GM21576 (cell line): Measurements from ENCODE around the gene HSD3B2.
"Not testable (repeated sequence)": the region's sequence is repeated elsewhere in the genome, so short reads cannot be mapped to it uniquely, and the experiment has no call there.

Source experiments
- ATAC-seq: cut with Tn5 transposase; IDR thresholded peaks from one replicate; pipeline ENCODE4 v1.9.1; 2021; ENCODE audit warnings: mild to moderate bottlenecking, moderate library complexity; ENCODE audit not compliant: unreplicated experiment

Gene HSD3B2

DNA sequence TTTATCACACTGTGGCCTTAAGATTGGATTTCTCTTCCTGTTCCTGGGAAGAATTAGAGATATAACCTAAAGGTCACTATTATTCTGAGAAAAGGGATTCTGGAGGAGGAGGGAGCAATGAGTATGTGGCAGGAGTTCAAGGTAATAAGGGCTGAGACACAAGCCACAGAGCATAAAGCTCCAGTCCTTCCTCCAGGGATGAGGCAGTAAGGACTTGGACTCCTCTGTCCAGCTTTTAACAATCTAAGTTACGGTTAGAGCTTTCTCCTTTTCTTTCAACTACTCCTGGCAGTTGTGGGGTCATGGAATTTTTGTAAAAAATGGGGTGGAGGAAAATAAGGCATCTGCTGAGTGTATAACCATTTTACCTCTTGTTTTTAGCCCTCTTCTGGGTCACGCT, at the start of gene HSD3B2:
TSS of gene HSD3B2 (plus strand) at position 201 of the 400 bp plus-strand sequence. CDS start 270 bp downstream, outside the sequence.
- ATAC-seq, result no peak

GRCh38 chr1:119366424-119366823, 48.5 kb upstream of the HSD3B2 start:
- no peak for ATAC-seq

DNA sequence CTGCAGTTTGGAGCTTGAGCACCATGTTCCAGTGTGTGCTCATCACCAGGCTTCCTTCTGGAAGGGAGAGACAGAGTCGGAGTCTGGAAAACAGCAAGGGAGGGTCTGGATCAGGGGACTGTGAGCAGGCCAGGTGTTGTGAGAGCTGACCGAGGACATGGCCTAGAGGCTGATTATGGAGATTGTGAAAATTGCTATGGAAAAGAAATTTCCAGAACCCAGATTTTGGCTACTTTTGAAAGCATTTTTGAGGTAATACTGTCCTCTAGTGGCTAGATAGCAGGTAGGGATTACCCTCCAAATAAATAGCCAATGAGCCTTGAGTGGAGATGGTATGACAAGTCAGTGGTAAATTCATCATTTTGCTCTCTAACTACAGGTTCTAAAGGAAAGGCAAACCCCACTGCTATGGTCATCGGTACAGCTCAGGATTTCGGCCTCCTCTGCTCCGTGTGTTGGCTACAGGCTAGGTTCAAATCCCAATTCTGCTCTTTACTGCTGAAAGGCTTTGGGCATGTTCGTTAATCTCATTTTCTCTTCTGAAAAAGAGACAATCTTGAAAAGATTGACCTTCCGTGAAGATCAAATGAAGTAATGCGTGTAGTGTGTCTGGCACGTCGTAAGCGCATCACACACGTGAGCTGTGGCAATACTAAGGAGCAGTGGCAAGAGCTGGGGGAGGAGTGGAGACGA, 47.4 kb upstream of the HSD3B2 start:
- no peak for ATAC-seq

GRCh38 chr1:119368554-119368953, 46.4 kb upstream of the HSD3B2 start, which contains the start of gene HAO2:
Gene HAO2, plus strand, starts transcription at chr1:119368785. Its CDS starts 12,301 bp downstream, at chr1:119381086.
- ATAC-seq, result no peak

DNA sequence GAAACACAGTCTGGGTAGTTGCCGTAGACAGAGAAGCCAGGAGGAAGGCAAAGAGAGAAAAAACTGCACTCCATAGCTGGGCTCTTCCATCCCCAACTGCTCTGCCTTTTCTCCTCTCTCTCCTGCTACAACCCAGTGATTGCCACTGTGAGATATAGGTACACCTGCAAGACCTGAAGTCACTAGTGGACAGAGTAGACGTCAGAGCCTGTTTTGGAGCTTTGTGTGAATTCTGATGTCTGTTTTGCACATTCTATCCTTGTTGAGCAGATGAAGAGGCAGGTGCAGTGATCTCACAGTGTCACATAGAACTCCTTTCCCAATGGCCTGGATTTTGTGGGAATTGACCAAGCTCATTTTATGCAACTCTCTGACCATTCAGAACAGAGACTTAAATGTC, 44.2 kb upstream of the HSD3B2 start:
- no peak for ATAC-seq

DNA sequence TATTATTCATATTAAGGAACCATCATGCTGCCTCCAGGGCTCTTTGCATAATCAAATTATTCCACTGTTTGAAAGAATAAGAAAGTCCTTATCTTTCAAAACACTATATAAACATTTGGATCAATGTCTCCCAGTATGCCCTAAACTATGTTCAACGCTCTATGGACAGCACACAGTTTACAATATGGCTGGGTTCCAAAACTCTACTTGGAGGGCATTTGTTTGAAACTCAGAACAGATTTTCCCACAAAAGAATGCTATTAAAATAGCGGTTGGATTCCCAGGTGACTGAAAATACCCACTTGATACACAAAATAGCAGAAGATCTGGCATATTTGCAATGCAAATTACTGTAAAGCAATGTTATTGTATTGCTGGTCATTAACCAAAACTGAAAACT, 43.1 kb upstream of the HSD3B2 start:
- ATAC-seq, result no peak

GRCh38 chr1:119372503-119373086, 42.4 kb upstream of the HSD3B2 start:
- peak; percentile 71 for ATAC-seq

- no peak for ATAC-seq
These were observed 41.5 kb upstream of the HSD3B2 start for GRCh38 chr1:119373465-119373864.

GRCh38 chr1:119374208-119374874, 40.6 kb upstream of the HSD3B2 start:
- no peak for ATAC-seq

DNA sequence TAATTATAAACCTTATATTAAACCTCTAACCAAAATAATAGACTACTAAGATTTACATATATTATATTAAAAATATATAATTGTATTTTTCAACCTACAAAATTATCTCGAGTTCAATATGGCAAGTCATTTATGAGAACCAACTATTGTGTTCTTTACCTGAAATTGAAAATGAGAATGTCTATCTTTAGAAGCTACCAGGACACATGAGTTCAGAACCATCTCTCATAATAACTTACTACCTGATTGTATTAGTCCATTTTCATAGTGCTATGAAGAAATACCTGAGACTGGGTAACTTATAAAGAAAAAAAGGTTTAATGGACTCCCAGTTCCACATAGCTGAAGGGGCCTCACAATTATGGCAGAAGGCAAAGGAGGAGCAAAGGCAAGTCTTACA, 39.6 kb upstream of the HSD3B2 start:
- no peak for ATAC-seq

GRCh38 chr1:119376594-119376993, 38.4 kb upstream of the HSD3B2 start:
- no peak for ATAC-seq

GRCh38 chr1:119377594-119377993, 37.4 kb upstream of the HSD3B2 start:
- not testable (repeated sequence) for ATAC-seq

- no peak for ATAC-seq
These were observed 35.8 kb upstream of the HSD3B2 start for GRCh38 chr1:119379117-119379516.

- no peak for ATAC-seq
These were observed 34.6 kb upstream of the HSD3B2 start for GRCh38 chr1:119380304-119380703.

DNA sequence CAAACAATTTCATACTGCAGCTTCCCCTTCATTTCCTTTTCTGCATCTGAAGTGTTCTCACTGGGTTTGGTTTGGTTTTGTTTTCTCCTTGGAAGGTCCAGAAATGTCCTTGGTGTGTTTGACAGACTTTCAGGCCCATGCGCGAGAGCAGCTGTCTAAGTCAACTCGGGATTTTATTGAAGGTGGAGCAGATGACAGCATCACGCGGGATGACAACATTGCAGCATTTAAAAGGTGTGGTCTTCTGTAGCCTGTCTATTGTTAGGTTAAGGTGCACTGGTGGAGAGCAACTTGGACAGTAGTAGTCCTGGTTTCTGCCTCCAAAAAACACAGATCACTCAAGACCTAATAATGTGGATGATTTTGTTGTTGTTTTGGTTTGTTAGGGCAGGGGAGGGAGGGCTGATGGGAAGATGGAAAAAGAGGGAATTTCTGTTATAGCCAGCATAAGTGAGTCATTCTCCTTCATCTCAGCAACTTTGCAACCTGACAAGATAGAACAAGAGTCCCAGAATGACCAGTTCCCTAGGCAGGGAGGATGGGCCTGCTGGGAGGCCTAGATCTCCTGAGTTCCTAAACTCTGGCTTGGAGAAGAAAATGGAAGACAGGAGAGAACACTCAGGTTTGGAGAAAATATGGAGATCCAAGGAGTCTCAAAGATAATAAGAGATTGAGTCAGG, 33.8 kb upstream of the HSD3B2 start:
- no peak for ATAC-seq

GRCh38 chr1:119384591-119384990, 30.4 kb upstream of the HSD3B2 start:
- ATAC-seq, result no peak

GRCh38 chr1:119385650-119386049, 29.3 kb upstream of the HSD3B2 start:
- no peak for ATAC-seq

- ATAC-seq, result no peak
These were observed 27.1 kb upstream of the HSD3B2 start for GRCh38 chr1:119387858-119388257.

- ATAC-seq, result no peak
These were observed 26.5 kb upstream of the HSD3B2 start for GRCh38 chr1:119388450-119388849.

GRCh38 chr1:119390526-119390925, 24.4 kb upstream of the HSD3B2 start:
- ATAC-seq, result no peak

- ATAC-seq, result no peak
These were observed 23.2 kb upstream of the HSD3B2 start for GRCh38 chr1:119391749-119392148.

DNA sequence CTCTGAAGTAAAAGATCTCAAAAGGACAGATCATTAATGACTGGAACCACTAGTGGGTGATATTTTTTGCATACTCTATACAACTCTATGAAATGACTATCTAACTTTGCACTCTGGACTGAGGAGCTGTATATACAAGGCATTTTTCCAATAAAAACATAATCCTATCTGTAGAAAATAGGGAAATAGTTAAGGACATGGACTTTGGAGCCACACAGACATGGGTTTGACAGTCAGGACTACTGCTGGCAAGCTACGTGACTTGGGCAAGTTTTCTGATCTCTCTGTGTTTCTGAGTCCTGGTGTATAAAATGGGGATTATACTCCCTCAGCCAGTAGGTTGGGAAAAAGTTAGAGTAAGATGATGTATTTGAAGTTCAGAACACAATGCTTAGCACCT, 20.9 kb upstream of the HSD3B2 start:
- no peak for ATAC-seq
